Naive thymus-derived CD4-positive, alpha-beta T cell (primary cell): ENCODE data around the gene UBXN11. TPM values are rescaled to one million over a fixed set of nuclear protein-coding genes. Genes with fewer than 3 reads are reported as not detected.

Experiments
- ATAC-seq: fragments of 150-1000 bp; cut with Tn5 transposase; 2 replicates; pipeline ENCODE4 v1.10.0; 2021; ENCODE audit warnings: mild to moderate bottlenecking, moderate library complexity
- CTCF ChIA-PET: fragments of 350-600 bp; sonication (Branson Sonifier 250); formaldehyde crosslinking; loops from one replicate; lab custom pipeline; 2021; ENCODE audit warnings: antibody characterized with exemption; lab: Charles Lee
- POLR2A ChIA-PET: fragments of 350-600 bp; sonication (Branson Sonifier 250); formaldehyde crosslinking; loops from one replicate; lab custom pipeline; 2021; ENCODE audit warnings: antibody characterized with exemption, inconsistent platforms; lab: Charles Lee
- DNase-seq, 9 donors: peaks; one replicate each; pipeline versions ENCODE4 v3.0.0 to v3.0.0-alpha.2; 2020 to 2022; ENCODE audit warnings: mixed read lengths in 1 of 9
- H3K27ac ChIP-seq: one replicate; pipeline ENCODE4 v1.7.0; 2013; ENCODE audit warnings: mild to moderate bottlenecking, low read depth, low read length, moderate library complexity
- H3K27me3 ChIP-seq, 2 donors: one replicate each; pipeline ENCODE4 v1.7.0; 2013; ENCODE audit warnings: low read length in 2 of 2, mild to moderate bottlenecking in 2 of 2, moderate library complexity in 2 of 2; ENCODE audit not compliant: control insufficient read depth in 2 of 2, insufficient read depth in 2 of 2
- H3K36me3 ChIP-seq, 3 experiments: 1 replicate in 2 of 3; 2 replicates in 1 of 3; pipeline ENCODE4 v1.7.0; 2013; ENCODE audit warnings: low read length in 3 of 3, mild to moderate bottlenecking in 3 of 3, moderate library complexity in 1 of 3; ENCODE audit not compliant: insufficient read depth in 3 of 3, control insufficient read depth in 2 of 3
- H3K4me1 ChIP-seq, 2 donors: one replicate each; pipeline ENCODE4 v1.7.0; 2013; ENCODE audit warnings: low read length in 2 of 2, mild to moderate bottlenecking in 2 of 2, moderate library complexity in 1 of 2; ENCODE audit not compliant: control insufficient read depth in 2 of 2, insufficient read depth in 2 of 2
- H3K4me3 ChIP-seq: 2 replicates; pipeline ENCODE4 v1.7.0; 2013; ENCODE audit warnings: mild to moderate bottlenecking, low read length
- H3K9me3 ChIP-seq, 3 experiments: 1 replicate in 2 of 3; 2 replicates in 1 of 3; pipeline ENCODE4 v1.7.0; 2013; ENCODE audit warnings: low read length in 3 of 3; ENCODE audit not compliant: control insufficient read depth in 2 of 3
- H3K27ac Mint-ChIP-seq, 9 donors: one replicate each; pipeline ENCODE4 v1.8.0; 2020 to 2022; ENCODE audit warnings: mixed read lengths in 9 of 9, mild to moderate bottlenecking in 8 of 9, moderate library complexity in 5 of 9, inconsistent platforms in 2 of 9
- H3K27me3 Mint-ChIP-seq, 5 donors: one replicate each; pipeline ENCODE4 v1.8.0; 2021 to 2022; ENCODE audit warnings: mixed read lengths in 5 of 5, mild to moderate bottlenecking in 1 of 5
- H3K36me3 Mint-ChIP-seq, 5 donors: one replicate each; pipeline ENCODE4 v1.8.0; 2020 to 2022; ENCODE audit warnings: mixed read lengths in 5 of 5, mild to moderate bottlenecking in 3 of 5, inconsistent platforms in 1 of 5
- H3K4me1 Mint-ChIP-seq, 7 donors: one replicate each; pipeline ENCODE4 v1.8.0; 2020 to 2022; ENCODE audit warnings: mixed read lengths in 7 of 7, mild to moderate bottlenecking in 3 of 7, inconsistent platforms in 1 of 7
- H3K4me3 Mint-ChIP-seq, 10 donors: one replicate each; pipeline ENCODE4 v1.8.0; 2020 to 2022; ENCODE audit warnings: mild to moderate bottlenecking in 10 of 10, mixed read lengths in 10 of 10, moderate library complexity in 6 of 10, inconsistent platforms in 2 of 10
- H3K9me3 Mint-ChIP-seq, 11 donors: one replicate each; pipeline ENCODE4 v1.8.0; 2020 to 2022; ENCODE audit warnings: mixed read lengths in 11 of 11, mild to moderate bottlenecking in 4 of 11, inconsistent platforms in 1 of 11, moderate library complexity in 1 of 11
- intact Hi-C, 2 donors: fragments of 100-400 bp; cut with micrococcal nuclease; formaldehyde crosslinking; loops; one replicate each; pipeline ENCODE4 v1.15.1; 2023
- polyA plus RNA-seq, 2 donors: library from polyadenylated mRNA; unstranded; fragments of 300-500 nt; fragmentation: Illumina TruSeq; gene quantifications; one replicate each; pipeline ENCODE4 v1.2.3, GENCODE V29; 2021
- total RNA-seq, 6 experiments: library from RNA in 5 of 6; stranded (reverse) in 5 of 6; gene quantifications; 1 replicate in 5 of 6; 2 replicates in 1 of 6; pipeline ENCODE4 v1.2.3 and lab custom pipeline; 2021 to 2026

The UBXN11 gene
- total and polyA plus RNA-seq, 7 experiments from 2014 or later = 10.5 to 131 (median 49.6) TPM

GRCh38 chr1:26352338-26352679 lies 45.9 kb upstream of the UBXN11 start:
- H3K27me3 Mint-ChIP-seq = peaks cover 0 to 3% (median 0%) of the 10 kb centered on the region in 5 donors
- CTCF ChIA-PET = no interaction called here

GRCh38 chr1:26351590-26352337 lies 45.3 kb upstream of the UBXN11 start:
- intact Hi-C loops = no loop called here
- no peak overlapping the region for H3K27ac ChIP-seq
- no peak for DNase-seq
- H3K36me3 ChIP-seq = no peaks in the 10 kb centered on the region
- H3K4me3 ChIP-seq = no peak overlapping the region
- Mint-ChIP-seq H3K9me3 (no peaks in the 10 kb centered on the region), H3K36me3 (no peaks in the 10 kb centered on the region), H3K27me3 (peaks cover 0 to 3% (median 0%) of the 10 kb centered on the region in 5 donors), H3K4me1 (peaks cover 0 to 5% (median 0%) of the 10 kb centered on the region in 7 donors), H3K4me3 (no peak overlapping the region), H3K27ac (no peak overlapping the region)
- H3K27me3 ChIP-seq = no peaks in the 10 kb centered on the region
- ChIA-PET POLR2A (interaction anchor here (1.0 kb wide), 1 partner anchor 118 kb away, joined by 3 read pairs; the partner anchor contains the start of gene CEP85), CTCF (no interaction called here)
- no peak for ATAC-seq
- H3K9me3 ChIP-seq = no peaks in the 10 kb centered on the region
- H3K4me1 ChIP-seq = no peaks in the 10 kb centered on the region

More at GRCh38 chr1:26352338-26352679, 45.9 kb upstream of the UBXN11 start:
- H3K27ac Mint-ChIP-seq = no peak overlapping the region
- POLR2A ChIA-PET = interaction anchor here (0.6 kb wide), 1 partner anchor 804 kb away, joined by 3 read pairs; no protein-coding TSS in a partner anchor
- H3K36me3 ChIP-seq = no peaks in the 10 kb centered on the region
- intact Hi-C loops = no loop called here
- no peak overlapping the region for H3K4me3 Mint-ChIP-seq
- H3K27ac ChIP-seq = no peak overlapping the region
- DNase-seq (no peak), ATAC-seq (no peak)
- no peaks in the 10 kb centered on the region for H3K36me3 Mint-ChIP-seq
- no peaks in the 10 kb centered on the region for H3K4me1 ChIP-seq
- H3K4me1 Mint-ChIP-seq = peaks cover 0 to 6% (median 0%) of the 10 kb centered on the region in 7 donors
- H3K27me3 ChIP-seq = no peaks in the 10 kb centered on the region
- H3K9me3 Mint-ChIP-seq = no peaks in the 10 kb centered on the region
- H3K4me3 ChIP-seq = no peak overlapping the region
- H3K9me3 ChIP-seq = no peaks in the 10 kb centered on the region

GRCh38 chr1:26350701-26351589 lies 44.5 kb upstream of the UBXN11 start:
- no peak overlapping the region for H3K4me3 ChIP-seq
- no peak overlapping the region for H3K27ac ChIP-seq
- peak overlapping the region in 1 of 9 donors; percentile 47 for H3K27ac Mint-ChIP-seq
- ChIA-PET CTCF (no interaction called here), POLR2A (interaction anchor here (0.6 to 1.0 kb wide), 2 partner anchors 16 to 117 kb away, joined by 3 read pairs; partner anchors contain the start of gene CEP85)
- H3K27me3 ChIP-seq = no peaks in the 10 kb centered on the region
- no peaks in the 10 kb centered on the region for H3K4me1 ChIP-seq
- H3K36me3 Mint-ChIP-seq = no peaks in the 10 kb centered on the region
- no peaks in the 10 kb centered on the region for H3K9me3 Mint-ChIP-seq
- no peaks in the 10 kb centered on the region for H3K9me3 ChIP-seq
- H3K4me3 Mint-ChIP-seq = no peak overlapping the region
- H3K4me1 Mint-ChIP-seq = peaks cover 0 to 5% (median 0%) of the 10 kb centered on the region in 7 donors
- no peaks in the 10 kb centered on the region for H3K36me3 ChIP-seq
- no peak for ATAC-seq
- H3K27me3 Mint-ChIP-seq = peaks cover 0 to 3% (median 0%) of the 10 kb centered on the region in 5 donors
- intact Hi-C loops = no loop called here
- DNase-seq = no peak

- Histone ChIP-seq H3K4me3 (no peak overlapping the region), H3K36me3 (no peaks in the 10 kb centered on the region), H3K27ac (no peak overlapping the region), H3K9me3 (no peaks in the 10 kb centered on the region), H3K27me3 (no peaks in the 10 kb centered on the region), H3K4me1 (no peaks in the 10 kb centered on the region)
- DNase-seq (no peak), ATAC-seq (no peak)
- Mint-ChIP-seq H3K9me3 (no peaks in the 10 kb centered on the region), H3K4me1 (no peaks in the 10 kb centered on the region), H3K27me3 (no peaks in the 10 kb centered on the region), H3K27ac (no peak overlapping the region), H3K36me3 (no peaks in the 10 kb centered on the region), H3K4me3 (no peak overlapping the region)
- CTCF ChIA-PET = interaction anchor here (0.6 to 0.7 kb wide), 2 partner anchors 34 to 1723 kb away, joined by 3 read pairs; no protein-coding TSS in a partner anchor
- intact Hi-C loops = no loop called here
- POLR2A ChIA-PET = interaction anchor here (0.6 kb wide), 1 partner anchor 17 kb away, joined by 3 read pairs; no protein-coding TSS in a partner anchor
Measured at GRCh38 chr1:26350343-26350700, 43.9 kb upstream of the UBXN11 start.

GRCh38 chr1:26349877-26350244 lies 43.4 kb upstream of the UBXN11 start:
- Mint-ChIP-seq H3K9me3 (no peaks in the 10 kb centered on the region), H3K4me1 (no peaks in the 10 kb centered on the region), H3K27ac (peak overlapping the region in 1 of 9 donors; percentile 32), H3K36me3 (no peaks in the 10 kb centered on the region), H3K4me3 (no peak overlapping the region), H3K27me3 (no peaks in the 10 kb centered on the region)
- POLR2A ChIA-PET = no interaction called here
- no peak overlapping the region for H3K4me3 ChIP-seq
- no peak overlapping the region for H3K27ac ChIP-seq
- intact Hi-C loops = no loop called here
- H3K27me3 ChIP-seq = no peaks in the 10 kb centered on the region
- H3K4me1 ChIP-seq = no peaks in the 10 kb centered on the region
- ATAC-seq = no peak
- CTCF ChIA-PET = interaction anchor here (0.6 to 0.7 kb wide), 2 partner anchors 33 to 1723 kb away, joined by 3 read pairs; no protein-coding TSS in a partner anchor
- H3K9me3 ChIP-seq = no peaks in the 10 kb centered on the region
- DNase-seq = no peak
- no peaks in the 10 kb centered on the region for H3K36me3 ChIP-seq

- Histone ChIP-seq H3K36me3 (no peaks in the 10 kb centered on the region), H3K4me3 (no peak overlapping the region), H3K27me3 (no peaks in the 10 kb centered on the region), H3K27ac (no peak overlapping the region), H3K4me1 (no peaks in the 10 kb centered on the region), H3K9me3 (no peaks in the 10 kb centered on the region)
- no peaks in the 10 kb centered on the region for H3K36me3 Mint-ChIP-seq
- DNase-seq = no peak
- POLR2A ChIA-PET = interaction anchor here (0.7 kb wide), 1 partner anchor 289 kb away, joined by 3 read pairs; no protein-coding TSS in a partner anchor
- CTCF ChIA-PET = interaction anchor here (0.6 to 0.7 kb wide), 3 partner anchors 33 to 1722 kb away, joined by 3 to 5 read pairs (median 3); no protein-coding TSS in a partner anchor
- H3K4me1 Mint-ChIP-seq = no peaks in the 10 kb centered on the region
- no peaks in the 10 kb centered on the region for H3K27me3 Mint-ChIP-seq
- H3K27ac Mint-ChIP-seq = no peak overlapping the region
- intact Hi-C loops = no loop called here
- H3K9me3 Mint-ChIP-seq = no peaks in the 10 kb centered on the region
- no peak for ATAC-seq
- H3K4me3 Mint-ChIP-seq = no peak overlapping the region
Measured at GRCh38 chr1:26349188-26349876, 42.9 kb upstream of the UBXN11 start.
